GM18951 (cell line): Measurements from ENCODE around the gene LRRC71.

Source experiments
- POLR2A ChIP-seq: IDR thresholded peaks from 4 replicates; pipeline ENCODE4 v1.6.1; 2011; ENCODE audit warnings: mild to moderate bottlenecking; ENCODE audit not compliant: insufficient read length, insufficient read depth; ENCODE audit errors: extremely low read depth
- in situ Hi-C: fragments of 300-500 bp; cut with MboI; formaldehyde crosslinking; loops from one replicate; pipeline ENCODE4 v1.12.0; 2022; ENCODE audit warnings: low sequenced_read_pairs, mixed read lengths, inconsistent platforms; ENCODE audit not compliant: unreplicated experiment

Gene LRRC71

GRCh38 chr1:156920233-156921052, at the start of gene LRRC71:
TSS of gene LRRC71 (plus strand) at chr1:156920632. CDS start at chr1:156920804, 172 bp downstream.
- in situ Hi-C loops, result no loop called here
- no peak for TF ChIP-seq POLR2A

GRCh38 chr1:156873659-156874058, 46.8 kb upstream of the LRRC71 start:
- in situ Hi-C loops, result loop anchor here (25.0 kb wide), 1 partner anchor 186 kb away; the partner anchor contains the start of gene NES
- TF ChIP-seq POLR2A, result no peak

GRCh38 chr1:156874142-156874541, 46.3 kb upstream of the LRRC71 start:
- no peak for TF ChIP-seq POLR2A
- in situ Hi-C loops, result loop anchor here (25.0 kb wide), 1 partner anchor 187 kb away; the partner anchor contains the start of gene NES

- in situ Hi-C loops, result loop anchor here (25.0 kb wide), 1 partner anchor 187 kb away; the partner anchor contains the start of gene NES
- TF ChIP-seq POLR2A, result no peak
Measured at GRCh38 chr1:156874572-156875340, 45.7 kb upstream of the LRRC71 start.

- in situ Hi-C loops, result no loop called here
- TF ChIP-seq POLR2A, result no peak
Measured at GRCh38 chr1:156875341-156875615, 45.2 kb upstream of the LRRC71 start.

- in situ Hi-C loops, result no loop called here
Measured at GRCh38 chr1:156876281-156876680, 44.2 kb upstream of the LRRC71 start.

GRCh38 chr1:156877433-156878170, 42.8 kb upstream of the LRRC71 start:
- in situ Hi-C loops, result no loop called here
- no peak for TF ChIP-seq POLR2A

More at GRCh38 chr1:156876281-156876680, 44.2 kb upstream of the LRRC71 start:
- TF ChIP-seq POLR2A, result no peak

GRCh38 chr1:156879876-156880275, 40.6 kb upstream of the LRRC71 start:
- in situ Hi-C loops, result no loop called here
- TF ChIP-seq POLR2A, result no peak

GRCh38 chr1:156880473-156880872, 40.0 kb upstream of the LRRC71 start:
- in situ Hi-C loops, result no loop called here
- no peak for TF ChIP-seq POLR2A

GRCh38 chr1:156881101-156881500, 39.3 kb upstream of the LRRC71 start:
- in situ Hi-C loops, result no loop called here
- no peak for TF ChIP-seq POLR2A

GRCh38 chr1:156881663-156882062, 38.8 kb upstream of the LRRC71 start:
- no peak for TF ChIP-seq POLR2A
- in situ Hi-C loops, result no loop called here

- in situ Hi-C loops, result no loop called here
- TF ChIP-seq POLR2A, result no peak
Measured at GRCh38 chr1:156882543-156882942, 37.9 kb upstream of the LRRC71 start.

- in situ Hi-C loops, result no loop called here
Measured at GRCh38 chr1:156883919-156884318, 36.5 kb upstream of the LRRC71 start.

GRCh38 chr1:156884560-156885184, 35.8 kb upstream of the LRRC71 start:
- no peak for TF ChIP-seq POLR2A
- in situ Hi-C loops, result no loop called here

More at GRCh38 chr1:156883919-156884318, 36.5 kb upstream of the LRRC71 start:
- no peak for TF ChIP-seq POLR2A
